ENCODE data around the gene EHD2. TPM values are rescaled to one million over a fixed set of nuclear protein-coding genes. Genes with fewer than 3 reads are reported as not detected.
A peak's percentile ranks its signal among the peaks of the same experiment; 100 is the strongest.
"Not testable (repeated sequence)": the region's sequence is repeated elsewhere in the genome, so short reads cannot be mapped to it uniquely, and the experiment has no call there.

EHD2 gene
- total RNA-seq, 3 donors from 2014 or later = 0.26 to 0.66 (median 0.43) TPM

- H3K4me3 Mint-ChIP-seq; H3K4me1 Mint-ChIP-seq (ENCODE audit: low read depth); H3K36me3 Mint-ChIP-seq (ENCODE audit: insufficient read depth); H3K9me3 Mint-ChIP-seq; DNase-seq; H3K27me3 Mint-ChIP-seq (ENCODE audit: low read depth); ATAC-seq: not testable (repeated sequence)
Observed at GRCh38 chr19:47771291-47771690, 58.1 kb downstream of the EHD2 start.

DNA sequence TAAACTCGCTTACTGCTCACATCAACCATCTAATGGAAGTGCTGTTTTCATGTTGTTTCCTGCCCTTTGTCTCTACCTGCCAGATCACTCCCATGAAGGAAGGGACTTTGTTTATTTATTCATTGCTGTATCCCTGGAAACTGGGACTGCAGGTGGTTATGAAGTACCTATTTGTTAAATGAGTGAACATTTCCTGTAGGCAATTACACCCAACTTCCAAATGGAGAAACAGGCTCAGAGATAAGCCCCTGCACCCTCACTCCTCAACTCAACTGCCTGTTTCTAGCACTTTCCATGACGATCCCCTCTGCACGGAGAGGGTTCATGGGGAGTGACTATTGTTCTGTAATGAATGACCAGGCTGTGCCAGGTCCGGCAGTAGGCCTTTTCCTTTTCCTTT is 63.3 kb downstream of the EHD2 start:
- ATAC-seq (no peak), DNase-seq (no peak)
- H3K4me3 Mint-ChIP-seq = peak overlapping the region; percentile 32
- no peaks in the 10 kb centered on the region for H3K27me3 Mint-ChIP-seq (ENCODE audit: low read depth)
- H3K4me1 Mint-ChIP-seq (ENCODE audit: low read depth) = peaks cover 28% of the 10 kb centered on the region
- no peaks in the 10 kb centered on the region for H3K9me3 Mint-ChIP-seq
- peaks cover 5% of the 10 kb centered on the region for H3K36me3 Mint-ChIP-seq (ENCODE audit: insufficient read depth)

GRCh38 chr19:47777245-47778048 is 64.2 kb downstream of the EHD2 start:
- ATAC-seq; H3K9me3 Mint-ChIP-seq; DNase-seq; H3K36me3 Mint-ChIP-seq (ENCODE audit: insufficient read depth); H3K27me3 Mint-ChIP-seq (ENCODE audit: low read depth): not testable (repeated sequence)
- Mint-ChIP-seq H3K4me3 (peak overlapping the region; percentile 95), H3K4me1 (ENCODE audit: low read depth) (peaks cover 32% of the 10 kb centered on the region)

DNA sequence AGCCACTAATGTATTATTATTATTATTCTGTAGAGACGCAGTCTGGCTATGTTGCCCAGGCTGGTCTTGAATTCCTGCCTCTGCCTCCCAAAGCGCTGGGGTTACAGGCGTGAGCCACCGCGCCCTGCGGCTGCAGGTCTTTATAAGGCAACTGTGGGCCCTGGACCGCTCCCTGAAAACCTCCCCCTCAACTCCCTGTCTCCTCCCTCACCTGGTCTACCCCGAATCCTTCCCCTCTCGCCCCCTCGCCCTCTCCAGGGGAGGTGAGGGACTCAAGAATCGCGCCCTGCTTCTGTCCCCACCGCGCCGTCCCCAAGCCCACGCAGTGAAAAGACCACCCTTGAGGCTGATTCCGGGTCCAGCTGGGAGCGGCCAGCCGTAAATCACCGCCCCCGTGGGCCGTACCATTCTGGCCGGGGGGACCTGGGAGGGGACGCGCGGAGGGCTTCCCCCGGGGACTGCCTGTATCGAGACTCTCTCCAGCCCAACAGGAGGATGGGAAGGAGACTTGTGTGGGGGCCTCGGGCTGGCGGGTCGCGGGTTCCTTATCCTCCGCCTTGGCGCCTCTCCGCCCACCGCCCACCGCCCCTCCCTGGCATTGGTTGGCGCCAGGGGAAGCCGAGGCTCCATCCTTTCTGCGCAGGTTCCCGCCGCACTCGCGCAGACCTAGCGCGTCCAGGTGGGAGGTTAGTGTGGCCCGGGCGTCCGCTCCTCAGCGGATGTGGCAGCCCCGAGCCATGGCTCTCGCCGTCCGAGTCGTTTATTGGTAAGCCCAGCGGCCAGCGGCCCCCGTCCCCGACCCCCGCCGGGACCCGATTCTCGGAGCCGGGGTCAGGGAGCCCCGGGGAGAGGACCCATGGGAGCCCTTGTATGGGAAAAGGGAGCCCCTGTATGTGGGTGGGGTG is 65.1 kb downstream of the EHD2 start, which contains the start of gene SELENOW:
Gene SELENOW (plus strand): TSS at position 655 of the 905 bp plus-strand sequence. CDS start 83 bp downstream, at position 738.
- Mint-ChIP-seq H3K4me1 (ENCODE audit: low read depth) (peaks cover 32% of the 10 kb centered on the region), H3K27me3 (ENCODE audit: low read depth) (no peaks in the 10 kb centered on the region), H3K4me3 (peak within 1 kb of the TSS; percentile 95), H3K9me3 (no peaks in the 10 kb centered on the region), H3K36me3 (ENCODE audit: insufficient read depth) (peaks cover 8% of the 10 kb centered on the region)
- ATAC-seq (peak; percentile 96 to 97), DNase-seq (peak; percentile 65)

DNA sequence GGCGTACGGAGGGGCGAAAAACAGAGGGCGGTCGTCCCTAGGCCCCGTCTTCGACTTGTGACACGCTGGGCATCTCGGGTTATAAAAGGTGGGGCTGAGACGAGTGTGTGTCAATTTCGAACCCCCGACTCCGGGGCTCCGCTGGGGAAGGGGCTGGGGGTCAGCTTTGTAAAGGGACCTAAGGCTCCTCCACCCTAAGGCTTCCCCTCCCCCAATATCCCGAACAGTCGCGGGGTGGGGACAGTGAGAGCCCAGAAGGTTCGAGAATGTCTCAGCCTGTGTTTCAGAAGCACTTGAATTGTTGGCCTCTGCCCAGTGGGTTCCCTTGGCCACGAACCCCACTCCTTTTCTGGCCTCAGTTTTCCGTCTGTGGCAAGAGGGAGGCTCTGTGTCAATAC is 65.7 kb downstream of the EHD2 start:
- H3K36me3 Mint-ChIP-seq (ENCODE audit: insufficient read depth) = peaks cover 11% of the 10 kb centered on the region
- ATAC-seq (peak; percentile 6 to 15), DNase-seq (no peak)
- H3K9me3 Mint-ChIP-seq = no peaks in the 10 kb centered on the region
- no peaks in the 10 kb centered on the region for H3K27me3 Mint-ChIP-seq (ENCODE audit: low read depth)
- H3K4me3 Mint-ChIP-seq = peak overlapping the region; percentile 95
- peaks cover 32% of the 10 kb centered on the region for H3K4me1 Mint-ChIP-seq (ENCODE audit: low read depth)

DNA sequence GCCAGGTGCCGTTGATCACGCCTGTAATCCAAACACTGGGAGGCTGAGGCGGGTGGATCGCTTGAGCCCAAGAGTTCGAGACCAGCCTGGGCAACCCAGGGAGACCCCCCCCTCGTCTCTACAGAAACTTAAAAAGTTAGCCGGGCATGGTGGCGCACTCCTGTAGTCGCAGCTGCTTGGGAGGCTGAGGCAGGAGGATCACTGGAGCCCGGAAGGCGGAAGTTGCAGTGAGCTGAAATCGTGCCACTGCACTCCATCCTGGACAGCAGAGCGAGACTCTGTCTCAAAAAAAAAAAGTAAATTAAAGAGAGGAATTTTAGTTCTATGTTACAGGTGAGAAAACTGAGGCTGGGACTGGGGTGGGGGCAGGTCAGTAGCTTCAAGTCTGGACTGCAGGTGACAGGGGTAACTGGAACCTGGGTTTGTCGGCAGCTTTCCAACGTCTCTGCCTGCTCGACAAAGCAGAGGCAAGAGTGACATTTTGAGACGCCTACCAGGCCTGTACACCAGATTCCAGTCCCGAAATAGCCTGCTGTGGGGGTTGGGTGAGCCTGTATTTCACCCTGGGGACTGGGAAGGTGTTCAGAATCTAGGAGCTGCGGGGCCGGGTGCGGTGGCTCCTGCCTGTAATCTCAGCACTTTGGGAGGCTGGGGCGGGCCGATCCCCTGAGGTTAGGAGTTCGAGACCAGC is 66.4 kb downstream of the EHD2 start:
- DNase-seq = no peak
- H3K4me1 Mint-ChIP-seq (ENCODE audit: low read depth) = peaks cover 32% of the 10 kb centered on the region
- H3K9me3 Mint-ChIP-seq = no peaks in the 10 kb centered on the region
- ATAC-seq = no peak
- peaks cover 16% of the 10 kb centered on the region for H3K36me3 Mint-ChIP-seq (ENCODE audit: insufficient read depth)
- H3K27me3 Mint-ChIP-seq (ENCODE audit: low read depth) = no peaks in the 10 kb centered on the region
- peak overlapping the region; percentile 95 for H3K4me3 Mint-ChIP-seq

DNA sequence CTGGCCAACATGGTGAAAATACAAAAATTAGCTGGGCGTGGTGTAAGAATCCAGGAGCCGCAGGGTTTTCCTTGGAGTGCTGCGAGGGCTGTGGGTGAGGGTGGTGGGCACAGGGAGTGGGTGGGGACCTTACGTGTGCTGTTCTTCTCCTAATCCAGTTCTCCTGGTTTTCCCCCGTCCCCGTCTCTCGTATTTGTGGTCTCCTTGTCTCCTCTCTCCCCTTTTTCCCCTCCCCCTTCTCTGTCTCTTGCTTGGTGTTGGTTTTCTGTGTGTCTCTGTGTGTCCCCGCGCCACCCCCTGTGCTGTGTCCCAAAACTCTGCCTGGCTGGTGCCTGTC is 67.0 kb downstream of the EHD2 start:
- Mint-ChIP-seq H3K36me3 (ENCODE audit: insufficient read depth) (peaks cover 16% of the 10 kb centered on the region), H3K27me3 (ENCODE audit: low read depth) (no peaks in the 10 kb centered on the region), H3K4me1 (ENCODE audit: low read depth) (peaks cover 32% of the 10 kb centered on the region), H3K9me3 (no peaks in the 10 kb centered on the region), H3K4me3 (peak overlapping the region; percentile 95)
- no peak for DNase-seq
- no peak for ATAC-seq

- Mint-ChIP-seq H3K9me3 (no peaks in the 10 kb centered on the region), H3K4me3 (peak overlapping the region; percentile 35), H3K36me3 (ENCODE audit: insufficient read depth) (peaks cover 16% of the 10 kb centered on the region)
Observed at GRCh38 chr19:47781590-47782262, 68.5 kb downstream of the EHD2 start.

DNA sequence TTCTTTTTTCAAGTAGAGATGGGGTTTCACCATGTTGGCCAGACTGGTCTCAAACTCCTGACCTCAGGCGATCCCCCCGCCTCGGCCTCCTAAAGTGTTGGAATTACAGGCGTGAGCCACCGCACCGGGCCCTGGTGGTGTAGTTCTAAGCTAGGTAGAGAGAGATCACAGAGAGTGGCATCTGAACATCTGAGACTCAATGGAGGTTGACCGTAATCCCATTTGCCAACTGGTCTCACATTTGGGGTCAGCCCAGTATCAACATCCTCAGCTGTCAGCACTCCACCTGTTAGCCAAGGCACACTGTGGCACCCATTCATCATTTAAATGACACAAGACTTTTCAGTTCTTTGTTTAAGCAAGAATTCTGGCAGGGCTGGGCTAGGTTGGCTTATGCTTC is 73.3 kb downstream of the EHD2 start:
- H3K4me3 Mint-ChIP-seq = no peak overlapping the region
- peaks cover 11% of the 10 kb centered on the region for H3K36me3 Mint-ChIP-seq (ENCODE audit: insufficient read depth)
- DNase-seq (no peak), ATAC-seq (no peak)
- no peaks in the 10 kb centered on the region for H3K9me3 Mint-ChIP-seq
- no peaks in the 10 kb centered on the region for H3K27me3 Mint-ChIP-seq (ENCODE audit: low read depth)
- peaks cover 4% of the 10 kb centered on the region for H3K4me1 Mint-ChIP-seq (ENCODE audit: low read depth)

More at GRCh38 chr19:47781590-47782262, 68.5 kb downstream of the EHD2 start:
- DNase-seq (no peak), ATAC-seq (no peak)
- no peaks in the 10 kb centered on the region for H3K27me3 Mint-ChIP-seq (ENCODE audit: low read depth)
- H3K4me1 Mint-ChIP-seq (ENCODE audit: low read depth) = peaks cover 32% of the 10 kb centered on the region

- H3K9me3 Mint-ChIP-seq; DNase-seq; ATAC-seq; H3K27me3 Mint-ChIP-seq (ENCODE audit: low read depth); H3K36me3 Mint-ChIP-seq (ENCODE audit: insufficient read depth); H3K4me1 Mint-ChIP-seq (ENCODE audit: low read depth); H3K4me3 Mint-ChIP-seq: not testable (repeated sequence)
Observed at GRCh38 chr19:47787307-47787706, 74.1 kb downstream of the EHD2 start.

DNA sequence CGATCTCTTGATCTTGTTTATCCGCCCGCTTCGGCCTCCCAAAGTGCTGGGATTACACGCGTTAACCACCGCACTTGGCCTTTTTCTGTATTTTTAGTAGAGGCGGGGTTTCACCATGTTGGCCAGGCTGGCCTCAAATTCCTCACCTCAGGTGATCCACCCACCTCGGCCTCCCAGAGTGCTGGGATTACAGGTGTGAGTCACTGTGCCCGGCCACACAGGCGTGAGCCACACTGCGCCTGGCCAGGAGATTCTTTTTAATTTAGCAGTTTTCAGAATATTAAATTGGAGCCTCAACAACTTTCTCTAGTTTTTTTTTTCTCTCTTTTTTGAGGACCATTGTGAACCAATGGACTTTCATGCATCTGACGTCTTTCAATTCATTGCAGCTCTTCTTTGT is 76.6 kb downstream of the EHD2 start:
- not testable (repeated sequence) for H3K36me3 Mint-ChIP-seq (ENCODE audit: insufficient read depth); H3K9me3 Mint-ChIP-seq; H3K4me3 Mint-ChIP-seq; H3K27me3 Mint-ChIP-seq (ENCODE audit: low read depth); ATAC-seq; H3K4me1 Mint-ChIP-seq (ENCODE audit: low read depth); DNase-seq

- ATAC-seq (peak; percentile 90 to 91), DNase-seq (peak; percentile 87)
- H3K4me3 Mint-ChIP-seq = no peak overlapping the region
- peaks cover 3% of the 10 kb centered on the region for H3K9me3 Mint-ChIP-seq
- H3K4me1 Mint-ChIP-seq (ENCODE audit: low read depth) = no peaks in the 10 kb centered on the region
- no peaks in the 10 kb centered on the region for H3K36me3 Mint-ChIP-seq (ENCODE audit: insufficient read depth)
- H3K27me3 Mint-ChIP-seq (ENCODE audit: low read depth) = no peaks in the 10 kb centered on the region
Observed at GRCh38 chr19:47790398-47790814, 77.2 kb downstream of the EHD2 start.

- ATAC-seq (no peak), DNase-seq (no peak)
- no peaks in the 10 kb centered on the region for H3K4me1 Mint-ChIP-seq (ENCODE audit: low read depth)
- peaks cover 5% of the 10 kb centered on the region for H3K27me3 Mint-ChIP-seq (ENCODE audit: low read depth)
- no peak overlapping the region for H3K4me3 Mint-ChIP-seq
- H3K9me3 Mint-ChIP-seq = peaks cover 3% of the 10 kb centered on the region
- no peaks in the 10 kb centered on the region for H3K36me3 Mint-ChIP-seq (ENCODE audit: insufficient read depth)
Observed at GRCh38 chr19:47792616-47793015, 79.4 kb downstream of the EHD2 start.

All from activated T-cell treated with anti-CD3 and anti-CD28 coated beads, Interleukin-2, amount 50 U/mL, for 4 hours (primary cell).